ENCODE measurements around the gene CDC27.

CDC27 gene

DNA sequence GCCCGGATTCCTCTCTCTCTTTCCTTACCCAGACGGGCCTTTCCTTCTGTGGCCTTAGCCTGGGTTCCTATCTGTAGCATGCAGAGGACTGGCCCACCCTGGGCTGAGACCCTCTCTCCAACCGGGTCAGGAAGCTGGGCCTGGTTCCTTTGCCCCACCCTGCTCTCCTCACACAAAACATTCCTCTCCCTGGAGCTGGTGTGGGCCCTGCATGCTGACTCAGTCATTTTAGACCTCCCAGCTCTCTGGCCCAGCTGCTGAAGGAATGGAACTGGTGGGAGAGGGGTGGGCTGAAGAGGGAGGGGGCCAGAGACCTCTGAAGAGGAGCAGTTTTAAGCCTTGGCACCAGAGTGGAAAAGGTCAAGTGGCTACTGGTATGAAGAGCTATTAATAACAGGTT is 21.0 kb upstream of the CDC27 start:
- TF ChIP-seq TCF12 (IDR thresholded peaks at IDR 0.05; ENCODE audit: low read depth) (no peak), CEBPB (IDR thresholded peaks at IDR 0.05) (no peak), EP300 (IDR thresholded peaks at IDR 0.05; ENCODE audit: borderline replicate concordance) (no peak), YY1 (IDR thresholded peaks at IDR 0.05; ENCODE audit: low read depth) (no peak), CREB1 (IDR thresholded peaks at IDR 0.05; ENCODE audit: low read depth) (no peak), RAD21 (IDR thresholded peaks at IDR 0.05; ENCODE audit: low read depth) (no peak), ZBTB7A (IDR thresholded peaks at IDR 0.05; ENCODE audit: low read depth) (no peak), EGR1 (IDR thresholded peaks at IDR 0.05) (no peak), NFIC (IDR thresholded peaks at IDR 0.05) (no peak), TAF1 (IDR thresholded peaks at IDR 0.05; ENCODE audit: low read depth) (no peak)
- TF ChIP-seq, protein P1, sequence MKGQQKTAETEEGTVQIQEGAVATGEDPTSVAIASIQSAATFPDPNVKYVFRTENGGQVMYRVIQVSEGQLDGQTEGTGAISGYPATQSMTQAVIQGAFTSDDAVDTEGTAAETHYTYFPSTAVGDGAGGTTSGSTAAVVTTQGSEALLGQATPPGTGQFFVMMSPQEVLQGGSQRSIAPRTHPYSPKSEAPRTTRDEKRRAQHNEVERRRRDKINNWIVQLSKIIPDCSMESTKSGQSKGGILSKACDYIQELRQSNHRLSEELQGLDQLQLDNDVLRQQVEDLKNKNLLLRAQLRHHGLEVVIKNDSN (IDR thresholded peaks at IDR 0.05) = no peak
- TF ChIP-seq, protein P2, sequence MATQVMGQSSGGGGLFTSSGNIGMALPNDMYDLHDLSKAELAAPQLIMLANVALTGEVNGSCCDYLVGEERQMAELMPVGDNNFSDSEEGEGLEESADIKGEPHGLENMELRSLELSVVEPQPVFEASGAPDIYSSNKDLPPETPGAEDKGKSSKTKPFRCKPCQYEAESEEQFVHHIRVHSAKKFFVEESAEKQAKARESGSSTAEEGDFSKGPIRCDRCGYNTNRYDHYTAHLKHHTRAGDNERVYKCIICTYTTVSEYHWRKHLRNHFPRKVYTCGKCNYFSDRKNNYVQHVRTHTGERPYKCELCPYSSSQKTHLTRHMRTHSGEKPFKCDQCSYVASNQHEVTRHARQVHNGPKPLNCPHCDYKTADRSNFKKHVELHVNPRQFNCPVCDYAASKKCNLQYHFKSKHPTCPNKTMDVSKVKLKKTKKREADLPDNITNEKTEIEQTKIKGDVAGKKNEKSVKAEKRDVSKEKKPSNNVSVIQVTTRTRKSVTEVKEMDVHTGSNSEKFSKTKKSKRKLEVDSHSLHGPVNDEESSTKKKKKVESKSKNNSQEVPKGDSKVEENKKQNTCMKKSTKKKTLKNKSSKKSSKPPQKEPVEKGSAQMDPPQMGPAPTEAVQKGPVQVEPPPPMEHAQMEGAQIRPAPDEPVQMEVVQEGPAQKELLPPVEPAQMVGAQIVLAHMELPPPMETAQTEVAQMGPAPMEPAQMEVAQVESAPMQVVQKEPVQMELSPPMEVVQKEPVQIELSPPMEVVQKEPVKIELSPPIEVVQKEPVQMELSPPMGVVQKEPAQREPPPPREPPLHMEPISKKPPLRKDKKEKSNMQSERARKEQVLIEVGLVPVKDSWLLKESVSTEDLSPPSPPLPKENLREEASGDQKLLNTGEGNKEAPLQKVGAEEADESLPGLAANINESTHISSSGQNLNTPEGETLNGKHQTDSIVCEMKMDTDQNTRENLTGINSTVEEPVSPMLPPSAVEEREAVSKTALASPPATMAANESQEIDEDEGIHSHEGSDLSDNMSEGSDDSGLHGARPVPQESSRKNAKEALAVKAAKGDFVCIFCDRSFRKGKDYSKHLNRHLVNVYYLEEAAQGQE (IDR thresholded peaks at IDR 0.05; ENCODE audit: low read depth) = no peak

DNA sequence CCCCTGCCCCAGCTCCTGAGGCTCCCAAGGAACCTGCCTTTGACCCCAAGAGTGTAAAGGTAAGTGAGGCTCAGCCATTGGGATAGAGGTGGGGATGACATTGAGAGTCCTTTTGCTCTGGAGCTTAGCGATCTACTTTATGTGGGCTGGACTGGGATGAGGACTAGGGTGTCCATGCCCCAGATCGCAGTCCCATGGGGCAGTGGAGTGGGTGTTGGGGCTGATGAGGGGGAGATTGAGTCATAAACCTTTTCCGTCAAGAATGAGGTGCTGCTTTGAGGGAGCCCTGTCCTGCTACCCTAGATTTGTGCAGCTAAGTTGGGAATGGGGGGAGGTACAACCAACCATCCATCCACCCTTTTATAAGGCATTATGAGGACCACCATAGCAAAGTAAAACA is 20.4 kb upstream of the CDC27 start:
- TF ChIP-seq CEBPB (IDR thresholded peaks at IDR 0.05) (no peak), TCF12 (IDR thresholded peaks at IDR 0.05; ENCODE audit: low read depth) (no peak), EP300 (IDR thresholded peaks at IDR 0.05; ENCODE audit: borderline replicate concordance) (no peak), TAF1 (IDR thresholded peaks at IDR 0.05; ENCODE audit: low read depth) (no peak), RAD21 (IDR thresholded peaks at IDR 0.05; ENCODE audit: low read depth) (no peak), ZBTB7A (IDR thresholded peaks at IDR 0.05; ENCODE audit: low read depth) (no peak), EGR1 (IDR thresholded peaks at IDR 0.05) (no peak), TEAD4 (IDR thresholded peaks at IDR 0.05) (no peak), FOXM1 (IDR thresholded peaks at IDR 0.05; ENCODE audit: borderline replicate concordance, low read depth) (no peak)
- TF ChIP-seq, protein P2 (IDR thresholded peaks at IDR 0.05; ENCODE audit: low read depth) = no peak
- TF ChIP-seq, protein P3, sequence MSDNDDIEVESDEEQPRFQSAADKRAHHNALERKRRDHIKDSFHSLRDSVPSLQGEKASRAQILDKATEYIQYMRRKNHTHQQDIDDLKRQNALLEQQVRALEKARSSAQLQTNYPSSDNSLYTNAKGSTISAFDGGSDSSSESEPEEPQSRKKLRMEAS (IDR thresholded peaks at IDR 0.05) = no peak
- TF ChIP-seq, protein P1 (IDR thresholded peaks at IDR 0.05) = no peak

DNA sequence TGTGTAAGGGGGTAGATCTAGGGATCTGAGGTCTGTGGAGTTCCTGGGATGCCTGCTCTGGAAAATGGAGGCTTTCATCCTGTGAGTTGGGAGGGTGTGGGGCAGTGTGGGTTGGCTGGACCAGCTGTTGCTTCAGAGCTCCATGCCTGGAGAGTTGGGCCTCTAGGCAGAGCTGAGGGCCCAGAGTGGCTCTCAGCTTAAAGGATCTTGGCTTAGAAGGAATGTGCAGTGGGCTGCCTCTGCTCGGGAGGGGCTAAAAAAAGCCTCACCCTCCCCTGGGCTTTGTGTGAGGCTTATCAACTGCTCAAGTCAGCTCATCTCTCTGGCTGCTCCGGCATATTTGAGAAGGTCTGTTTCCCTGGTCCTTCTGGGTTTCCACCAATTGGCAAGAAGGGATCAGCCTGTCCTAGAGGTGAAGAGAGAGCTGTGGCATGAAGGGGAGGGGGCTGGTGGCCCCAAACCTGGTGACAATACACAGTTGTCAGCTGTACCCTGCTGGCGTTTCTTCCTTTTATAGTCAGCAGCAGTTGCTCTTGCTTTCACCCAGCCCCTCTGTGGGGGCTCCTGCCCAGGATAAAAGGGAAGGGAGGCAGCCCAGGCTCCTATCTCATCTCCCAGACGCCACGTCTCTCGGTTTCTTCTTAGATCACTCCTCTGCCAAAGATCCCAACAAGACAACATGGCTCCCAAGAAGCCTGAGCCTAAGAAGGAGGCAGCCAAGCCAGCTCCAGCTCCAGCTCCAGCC is 19.8 kb upstream of the CDC27 start, which contains the start of gene MYL4:
MYL4 (plus strand) TSS at position 605 of the 745 bp plus-strand sequence; CDS start at position 680, 75 bp downstream.
- TF ChIP-seq TEAD4 (IDR thresholded peaks at IDR 0.05) (no peak), NFIC (IDR thresholded peaks at IDR 0.05) (no peak), EGR1 (IDR thresholded peaks at IDR 0.05) (no peak), ZBTB7A (IDR thresholded peaks at IDR 0.05; ENCODE audit: low read depth) (no peak), TCF12 (IDR thresholded peaks at IDR 0.05; ENCODE audit: low read depth) (no peak)
- TF ChIP-seq, protein P1 (IDR thresholded peaks at IDR 0.05) = no peak

DNA sequence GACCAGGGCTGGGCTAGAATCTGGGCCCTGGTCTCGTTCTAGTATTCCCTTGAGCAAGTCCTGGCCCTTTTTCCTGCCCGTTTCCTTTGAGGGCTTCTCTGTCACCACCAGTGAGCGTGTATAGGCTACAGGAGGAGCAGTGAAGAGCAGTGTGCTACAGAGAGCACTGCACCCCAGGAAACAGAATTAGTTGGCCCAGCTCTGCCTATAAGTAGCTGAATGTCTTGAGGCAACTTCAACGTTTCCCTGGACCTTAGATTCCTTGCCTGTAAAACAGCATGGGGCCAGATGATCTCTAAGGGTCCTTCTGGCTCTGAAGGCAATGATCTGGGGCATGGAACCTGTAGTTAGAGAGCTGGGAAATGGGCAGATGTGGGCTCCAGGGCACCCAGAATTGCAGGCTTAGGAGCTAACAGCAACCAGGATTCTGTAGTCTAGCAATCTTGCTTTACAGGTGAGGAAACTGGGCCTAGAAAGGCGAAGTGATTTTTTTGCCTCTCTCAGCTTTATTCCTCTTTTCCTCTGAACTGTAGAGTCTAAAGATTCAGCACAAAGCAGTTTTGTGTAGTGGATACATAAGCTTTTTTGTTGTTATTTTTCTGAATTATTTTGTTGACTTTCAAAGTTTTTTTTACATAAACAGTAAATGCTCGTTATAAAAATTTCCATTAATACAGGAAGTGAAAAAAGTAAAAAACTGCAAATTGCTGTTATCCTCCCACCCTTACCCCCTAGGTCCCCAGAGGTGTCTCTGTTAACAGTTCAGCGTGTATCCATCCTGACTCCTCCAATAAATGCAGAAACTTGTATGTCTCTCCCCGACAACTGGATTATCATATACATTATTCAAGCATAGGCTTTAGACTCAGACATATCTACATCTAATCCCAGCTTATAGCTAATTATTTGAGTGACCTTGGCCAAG is 18.3 kb upstream of the CDC27 start:
- TF ChIP-seq, protein P1 (IDR thresholded peaks at IDR 0.05) = no peak
- TF ChIP-seq TCF12 (IDR thresholded peaks at IDR 0.05; ENCODE audit: low read depth) (no peak), NFIC (IDR thresholded peaks at IDR 0.05) (no peak), ZBTB7A (IDR thresholded peaks at IDR 0.05; ENCODE audit: low read depth) (no peak), TEAD4 (IDR thresholded peaks at IDR 0.05) (no peak), CEBPB (IDR thresholded peaks at IDR 0.05) (no peak), TAF1 (IDR thresholded peaks at IDR 0.05; ENCODE audit: low read depth) (no peak), RAD21 (IDR thresholded peaks at IDR 0.05; ENCODE audit: low read depth) (no peak), FOXM1 (IDR thresholded peaks at IDR 0.05; ENCODE audit: borderline replicate concordance, low read depth) (no peak), YY1 (IDR thresholded peaks at IDR 0.05; ENCODE audit: low read depth) (no peak), EP300 (IDR thresholded peaks at IDR 0.05; ENCODE audit: borderline replicate concordance) (no peak), EGR1 (IDR thresholded peaks at IDR 0.05) (no peak), CREB1 (IDR thresholded peaks at IDR 0.05; ENCODE audit: low read depth) (no peak)
- TF ChIP-seq, protein P3 (IDR thresholded peaks at IDR 0.05) = no peak
- TF ChIP-seq, protein P2 (IDR thresholded peaks at IDR 0.05; ENCODE audit: low read depth) = no peak

Data from Ishikawa (cell line).